SK-N-SH treated with all-trans-retinoic acid at 6 μM for 48 hours (cell line): ENCODE results near the gene CMKLR1.

ENCODE experiments used
- ATAC-seq: fragments of 200-7000 bp; cut with Tn5 transposase; 3 replicates; pipeline ENCODE4 v1.9.1; 2020; ENCODE audit warnings: mild to moderate bottlenecking, moderate library complexity
- ARNTL ChIP-seq: fragments of 450-650 bp; formaldehyde crosslinking; IDR thresholded peaks from 2 replicates; pipeline ENCODE4 v1.5.0; 2020; ENCODE audit warnings: low read depth, mild to moderate bottlenecking, moderate library complexity, borderline replicate concordance
- CREB5 ChIP-seq: fragments of 250-450 bp; sonication (Bioruptor Pico); IDR thresholded peaks from 2 replicates; pipeline ENCODE4 v1.5.1; 2020; ENCODE audit warnings: low read depth, mild to moderate bottlenecking, moderate library complexity
- CSDC2 ChIP-seq: fragments of 250-450 bp; sonication (Bioruptor Pico); IDR thresholded peaks from 2 replicates; pipeline ENCODE4 v1.5.0; 2020; ENCODE audit warnings: mild to moderate bottlenecking, moderate library complexity
- ESRRG ChIP-seq: fragments of 250-450 bp; sonication (Bioruptor Pico); IDR thresholded peaks from 2 replicates; pipeline ENCODE4 v1.6.1; 2021; ENCODE audit warnings: mild to moderate bottlenecking
- GLIS3 ChIP-seq: fragments of 250-450 bp; sonication (Bioruptor Pico); IDR thresholded peaks from 2 replicates; pipeline ENCODE4 v1.5.0; 2020; ENCODE audit warnings: mild to moderate bottlenecking, moderate library complexity
- OSR1 ChIP-seq: fragments of 250-450 bp; sonication (Bioruptor Pico); IDR thresholded peaks from 2 replicates; pipeline ENCODE4 v1.8.0; 2022; ENCODE audit warnings: moderate library complexity, mild to moderate bottlenecking, inconsistent platforms
- PATZ1 ChIP-seq: fragments of 250-450 bp; sonication (Bioruptor Pico); IDR thresholded peaks from 2 replicates; pipeline ENCODE4 v1.8.0; 2020; ENCODE audit warnings: mild to moderate bottlenecking, moderate library complexity, borderline replicate concordance
- POU6F1 ChIP-seq: fragments of 250-450 bp; sonication (Bioruptor Pico); IDR thresholded peaks from 2 replicates; pipeline ENCODE4 v1.8.0; 2021; ENCODE audit warnings: low read depth, mild to moderate bottlenecking, moderate library complexity, borderline replicate concordance
- PPARA ChIP-seq: fragments of 250-450 bp; sonication (Bioruptor Pico); IDR thresholded peaks from 2 replicates; pipeline ENCODE4 v1.5.0; 2020; ENCODE audit warnings: mild to moderate bottlenecking, borderline replicate concordance
- RARB ChIP-seq: fragments of 250-450 bp; sonication (Bioruptor Pico); IDR thresholded peaks from 2 replicates; pipeline ENCODE4 v1.8.0; 2021; ENCODE audit warnings: mild to moderate bottlenecking, moderate library complexity
- SNAI2 ChIP-seq: fragments of 250-450 bp; sonication (Bioruptor Pico); IDR thresholded peaks from 2 replicates; pipeline ENCODE4 v1.5.0; 2020; ENCODE audit warnings: mild to moderate bottlenecking, moderate library complexity
- TCF4 ChIP-seq: fragments of 250-450 bp; sonication (Bioruptor Pico); IDR thresholded peaks from 2 replicates; pipeline ENCODE4 v1.8.0; 2021; ENCODE audit warnings: mild to moderate bottlenecking, moderate library complexity, borderline replicate concordance
- TOX ChIP-seq: fragments of 250-450 bp; sonication (Bioruptor Pico); IDR thresholded peaks from 2 replicates; pipeline ENCODE4 v1.8.0; 2021; ENCODE audit warnings: mild to moderate bottlenecking, moderate library complexity, borderline replicate concordance
- ZFP30 ChIP-seq: fragments of 450-650 bp; formaldehyde crosslinking; IDR thresholded peaks from 2 replicates; pipeline ENCODE4 v1.5.0; 2022; ENCODE audit warnings: mild to moderate bottlenecking, moderate library complexity
- ZNF8 ChIP-seq: fragments of 450-650 bp; formaldehyde crosslinking; IDR thresholded peaks from 2 replicates; pipeline ENCODE4 v1.5.0; 2020; ENCODE audit warnings: mild to moderate bottlenecking, moderate library complexity

CMKLR1 gene

GRCh38 chr12:108321688-108322087 is 17.4 kb downstream of the CMKLR1 start:
- TF ChIP-seq SNAI2 (CRISPR knock-in tag): no peak
- TF ChIP-seq ZNF8 (CRISPR knock-in tag): no peak
- TF ChIP-seq TOX: no peak
- TF ChIP-seq GLIS3 (CRISPR knock-in tag): no peak
- TF ChIP-seq POU6F1: no peak
- no peak for TF ChIP-seq ARNTL
- TF ChIP-seq CSDC2 (CRISPR knock-in tag): no peak
- TF ChIP-seq, all 23 proteins: peak for 0
- ATAC-seq: no peak

GRCh38 chr12:108320507-108321293 is 18.4 kb downstream of the CMKLR1 start:
- no peak for ATAC-seq
- TF ChIP-seq ZFP30: no peak
- TF ChIP-seq CREB5 (CRISPR knock-in tag): no peak
- TF ChIP-seq TCF4: no peak
- no peak for TF ChIP-seq RARB (CRISPR knock-in tag)
- TF ChIP-seq PPARA (CRISPR knock-in tag): no peak

- ATAC-seq: no peak
- no peak for TF ChIP-seq ZNF8 (CRISPR knock-in tag)
- TF ChIP-seq ESRRG: no peak
- TF ChIP-seq RARB (CRISPR knock-in tag): no peak
- no peak for TF ChIP-seq GLIS3 (CRISPR knock-in tag)
- TF ChIP-seq OSR1 (CRISPR knock-in tag): no peak
- no peak for TF ChIP-seq CREB5 (CRISPR knock-in tag)
- TF ChIP-seq, all 23 proteins: peak for 0
Observed at GRCh38 chr12:108319277-108320234, 19.6 kb downstream of the CMKLR1 start.

- no peak for ATAC-seq
- TF ChIP-seq ESRRG: no peak
- TF ChIP-seq TOX: no peak
- no peak for TF ChIP-seq RARB (CRISPR knock-in tag)
- TF ChIP-seq PATZ1 (CRISPR knock-in tag): no peak
Observed at GRCh38 chr12:108318472-108319275, 20.4 kb downstream of the CMKLR1 start.
